Inflammatory macrophage (primary cell): Measurements from ENCODE around the gene TSHZ2.
"Not testable (repeated sequence)": the region's sequence is repeated elsewhere in the genome, so short reads cannot be mapped to it uniquely, and the experiment has no call there.

ENCODE experiments used
- DNase-seq, 2 donors: peaks; one replicate each; pipeline ENCODE4 v3.0.0-alpha.2; 2020 to 2022

The TSHZ2 gene

DNA sequence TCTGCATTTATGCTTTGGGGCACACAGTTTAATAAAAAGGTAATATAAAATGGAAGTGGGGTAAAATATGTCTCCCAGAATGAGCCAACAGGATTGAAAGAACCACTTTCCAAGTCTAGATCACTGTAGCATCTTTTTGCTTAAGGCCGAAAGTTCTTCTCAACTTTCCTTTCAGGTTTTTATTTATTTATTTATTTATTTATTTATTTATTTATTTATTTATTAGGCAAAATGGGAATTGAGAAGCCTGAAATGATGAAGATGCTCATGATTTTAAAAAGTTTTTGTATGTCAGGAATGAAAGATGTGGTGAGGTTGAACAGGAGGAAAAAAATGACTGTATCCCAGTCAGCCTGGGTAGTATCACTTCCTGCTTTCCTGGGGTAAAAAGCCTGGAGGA, 24.0 kb downstream of the TSHZ2 start:
- no peak for DNase-seq

DNA sequence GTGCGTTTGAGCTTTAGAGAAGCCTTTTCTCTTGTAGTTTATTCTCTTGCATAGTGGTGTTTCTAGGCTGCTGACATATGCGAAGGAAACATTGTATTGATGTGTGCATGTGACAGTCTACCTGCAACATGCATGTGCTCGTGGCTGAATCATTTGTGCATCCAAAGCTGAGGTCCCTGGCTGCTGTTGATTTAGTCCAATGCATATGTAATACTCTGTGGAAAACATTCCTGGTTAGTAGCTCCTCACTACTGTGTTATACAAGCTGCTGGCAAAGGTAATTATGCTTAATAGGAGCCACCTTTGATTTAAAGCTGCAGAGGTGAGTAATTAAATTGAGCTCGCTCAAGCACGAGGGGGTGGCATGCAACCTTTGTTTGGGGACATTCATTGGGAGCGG, 24.5 kb downstream of the TSHZ2 start:
- no peak for DNase-seq

DNA sequence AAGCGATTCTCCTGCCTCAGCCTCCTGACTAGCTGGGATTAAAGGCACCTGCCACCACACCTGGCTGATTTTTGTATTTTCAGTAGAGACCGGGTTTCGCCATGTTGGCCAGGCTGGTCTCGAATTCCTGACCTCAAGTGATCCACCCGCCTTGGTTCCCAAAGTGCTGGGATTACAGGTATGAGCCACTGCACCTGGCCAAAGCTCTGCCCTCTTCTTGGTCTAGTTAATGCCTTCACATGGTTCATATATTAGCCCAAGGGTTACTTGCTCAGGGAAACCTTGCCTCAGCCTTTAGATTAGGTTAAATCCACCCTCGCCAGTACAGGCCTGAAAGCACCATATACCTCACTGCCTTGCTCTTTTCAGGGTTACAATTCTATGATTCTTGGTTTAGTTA, 26.1 kb downstream of the TSHZ2 start:
- DNase-seq: no peak

DNA sequence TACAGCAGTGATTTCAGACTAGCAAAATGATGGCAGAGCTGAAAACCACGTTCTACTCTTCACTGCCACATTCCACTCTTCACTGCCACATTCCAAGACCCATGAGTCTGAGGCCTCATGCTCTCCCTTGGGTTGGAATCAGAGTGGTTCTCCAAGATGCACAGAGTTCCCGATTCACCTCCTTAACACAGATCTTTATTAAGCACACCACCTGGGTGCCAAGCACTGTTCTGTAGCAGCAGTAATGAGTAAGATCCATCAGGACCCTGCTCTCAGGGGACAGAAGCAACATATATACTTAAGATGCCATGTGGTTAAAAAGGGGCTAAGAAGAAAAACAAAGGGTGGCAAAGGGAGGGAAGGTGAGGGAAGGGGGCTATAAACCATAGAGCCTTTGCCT, 26.9 kb downstream of the TSHZ2 start:
- DNase-seq: no peak

DNA sequence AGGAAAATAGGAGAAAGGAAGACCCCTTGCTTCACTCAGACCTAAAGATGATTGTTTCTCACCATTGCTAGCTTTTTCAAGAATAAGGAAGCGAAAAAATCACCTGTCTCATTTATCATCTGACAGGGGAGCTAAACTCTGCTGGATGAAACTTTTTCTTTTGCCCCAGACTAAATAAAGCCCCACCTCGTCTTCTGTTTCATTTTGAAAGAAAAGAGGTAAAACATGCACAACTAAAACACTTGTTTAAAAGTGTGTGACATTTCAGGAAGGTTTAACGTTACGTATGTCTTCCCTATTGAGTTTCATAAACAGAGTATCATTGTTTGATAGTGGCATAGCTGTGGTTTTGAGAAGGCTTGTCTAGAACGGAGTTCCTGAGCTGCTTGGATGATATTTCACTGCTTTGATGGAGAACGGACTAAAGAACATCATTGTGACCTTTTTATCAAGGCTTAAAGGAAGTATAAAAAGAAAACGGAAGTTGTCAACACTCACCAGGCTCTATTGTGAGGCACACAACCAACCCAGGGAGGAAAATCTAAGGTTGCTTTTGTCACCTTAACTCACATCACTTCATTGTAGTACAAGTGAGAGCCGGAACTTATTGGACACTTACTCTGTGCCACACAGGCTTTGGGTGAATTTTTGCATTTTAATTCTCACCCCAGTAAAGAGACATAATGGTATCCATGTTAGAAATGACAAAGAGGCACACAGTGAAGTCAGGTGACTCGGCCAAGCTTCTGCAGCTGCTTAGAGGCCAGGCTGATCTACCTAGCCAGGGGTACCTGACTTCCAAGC, 29.5 kb downstream of the TSHZ2 start:
- no peak for DNase-seq

DNA sequence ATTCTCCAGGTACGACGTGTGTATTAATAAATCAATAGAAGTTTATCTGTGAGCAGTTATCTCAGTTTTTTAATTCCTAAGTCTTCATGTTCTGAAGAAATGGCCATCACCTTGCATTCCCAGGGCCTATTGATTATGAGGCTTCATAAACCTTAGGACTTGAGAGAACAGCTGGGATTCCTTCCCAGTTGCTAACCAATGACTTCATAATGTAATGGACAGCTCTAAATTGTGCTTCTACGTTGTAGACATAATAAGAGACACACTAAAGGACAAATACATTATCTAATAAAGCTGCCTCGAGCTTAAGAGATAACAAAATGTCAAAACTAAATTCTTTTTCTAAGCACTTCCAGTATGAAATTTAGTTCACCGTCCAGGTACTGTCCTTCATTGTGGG, 30.6 kb downstream of the TSHZ2 start:
- no peak for DNase-seq

DNA sequence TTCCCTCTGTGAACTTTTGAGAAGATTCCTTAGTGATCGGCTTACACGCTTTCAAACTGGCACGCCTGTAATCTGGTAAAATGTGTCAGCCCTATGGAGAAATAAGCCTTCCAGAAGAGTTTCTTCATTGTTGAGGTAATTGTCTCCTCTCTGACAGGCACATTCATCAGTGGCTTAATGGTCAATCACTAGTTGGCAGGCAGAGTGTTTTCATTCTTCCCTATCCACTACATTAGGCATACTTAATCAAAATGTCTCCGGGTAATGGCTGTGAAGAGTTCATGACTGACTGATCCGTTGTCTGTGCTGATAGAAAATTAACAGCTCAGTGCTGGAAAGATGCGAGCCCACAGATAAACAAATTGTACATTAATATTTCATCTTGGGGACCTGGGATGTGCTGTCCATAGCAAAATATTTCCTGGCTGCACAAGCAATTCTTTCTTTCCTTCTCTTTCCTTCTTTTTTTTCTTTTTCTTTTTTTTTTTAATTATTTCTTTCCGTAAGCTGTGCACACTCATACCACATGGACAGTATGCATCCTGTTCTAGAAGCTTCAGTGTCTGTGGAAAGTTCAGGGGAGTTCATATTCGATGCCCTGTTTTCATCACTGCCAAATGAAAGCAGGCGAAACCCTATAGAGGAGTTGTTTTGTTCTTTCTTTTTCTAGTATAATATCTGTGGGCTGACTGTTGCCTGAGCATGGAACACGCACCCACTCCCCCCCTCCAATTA, 31.4 kb downstream of the TSHZ2 start:
- DNase-seq: no peak

DNA sequence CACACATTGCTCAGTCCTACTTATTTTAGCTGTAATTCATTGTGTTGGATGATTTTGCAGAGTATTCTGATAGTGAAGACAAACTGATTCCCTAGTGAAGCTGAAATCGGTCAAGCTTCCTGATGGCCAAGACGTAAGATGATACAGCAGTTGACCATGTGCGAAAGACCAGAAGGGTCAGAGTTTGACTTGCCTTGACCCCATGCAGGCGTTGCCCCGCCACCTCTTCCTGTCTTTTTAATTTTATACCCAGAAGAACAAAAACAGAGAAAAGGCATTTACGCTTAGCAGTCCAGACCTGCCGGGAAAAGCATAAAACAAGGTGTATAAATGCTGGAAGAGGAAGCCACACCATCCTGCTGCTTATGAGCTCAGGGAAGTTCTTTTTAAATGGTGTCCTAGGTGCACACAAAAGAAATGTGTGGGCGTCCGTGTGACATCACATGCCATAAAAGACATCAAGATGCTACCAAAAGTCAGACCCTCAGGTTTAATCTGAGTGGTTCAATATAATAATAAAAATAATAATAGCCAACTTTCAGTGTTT, 32.2 kb downstream of the TSHZ2 start:
- DNase-seq: no peak

DNA sequence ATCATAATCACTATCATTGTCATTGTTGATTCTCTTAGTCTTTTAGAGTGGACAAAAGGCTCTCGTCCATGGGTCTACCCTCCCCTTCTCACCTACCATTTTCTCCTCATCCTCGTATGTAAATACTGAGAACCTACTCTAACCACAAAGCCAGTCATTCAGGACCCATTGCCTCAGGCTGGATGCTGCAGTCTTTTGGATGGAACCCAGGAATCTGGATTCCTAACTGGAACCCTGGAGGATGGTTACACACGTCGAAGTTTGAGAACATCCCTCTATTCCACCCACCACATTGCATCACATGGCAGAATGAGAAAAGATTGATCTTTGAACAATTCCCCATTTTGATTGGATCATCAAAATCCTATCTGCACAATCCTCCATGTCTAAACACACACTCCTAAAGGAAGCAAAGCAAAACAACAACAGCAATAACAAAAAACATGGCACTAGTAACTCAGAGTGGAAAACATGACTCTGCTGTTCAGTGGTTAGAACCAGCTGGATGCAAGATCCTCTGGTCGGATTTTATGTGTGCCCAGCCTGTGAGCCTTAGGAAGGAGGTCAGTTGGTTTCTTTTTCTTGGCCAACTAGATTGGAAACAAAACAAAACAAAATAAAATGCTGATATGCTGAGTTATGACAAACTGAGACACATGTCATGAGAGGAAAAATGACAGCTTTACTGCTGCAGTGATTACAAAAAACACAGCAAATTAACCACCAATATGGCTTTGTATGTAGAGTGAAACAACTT, 38.0 kb downstream of the TSHZ2 start:
- no peak for DNase-seq

DNA sequence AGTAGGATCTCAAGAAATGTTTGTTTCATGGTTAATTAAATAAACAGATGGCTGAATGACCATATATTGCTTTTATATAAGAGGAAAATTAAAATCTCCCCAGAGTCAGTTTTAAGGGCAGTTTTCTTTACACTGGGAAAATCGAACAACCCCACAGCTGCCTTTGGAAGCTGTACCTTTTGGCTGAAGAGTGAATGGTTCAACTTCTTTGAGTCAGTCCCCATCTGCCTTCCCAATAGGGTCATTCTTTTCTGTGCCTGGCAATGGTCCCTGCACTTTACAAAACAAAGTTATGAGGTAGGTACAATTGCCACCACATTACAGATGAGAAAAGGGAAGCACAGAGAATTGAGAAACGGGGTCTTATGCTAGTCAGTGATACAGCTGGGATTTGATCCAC, 39.5 kb downstream of the TSHZ2 start:
- no peak for DNase-seq

DNA sequence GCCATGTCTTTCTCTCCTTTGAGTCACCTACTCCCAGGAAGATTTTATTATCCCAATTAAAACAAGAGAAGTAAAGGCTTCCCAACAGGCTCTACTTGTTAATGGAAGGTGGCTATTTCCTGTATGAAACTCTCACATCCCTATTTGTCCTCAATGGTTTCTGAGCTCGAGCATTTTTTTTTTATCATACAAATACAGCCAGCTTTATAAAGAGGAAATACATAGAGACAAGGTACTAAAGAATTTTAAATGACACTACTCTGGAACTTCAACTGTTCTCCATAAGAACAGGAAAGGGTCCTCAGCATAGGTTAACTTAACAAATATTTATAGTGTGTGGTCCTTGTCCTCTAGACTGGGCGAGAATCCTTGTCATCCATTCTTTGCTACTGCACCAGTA, 41.0 kb downstream of the TSHZ2 start:
- no peak for DNase-seq

DNA sequence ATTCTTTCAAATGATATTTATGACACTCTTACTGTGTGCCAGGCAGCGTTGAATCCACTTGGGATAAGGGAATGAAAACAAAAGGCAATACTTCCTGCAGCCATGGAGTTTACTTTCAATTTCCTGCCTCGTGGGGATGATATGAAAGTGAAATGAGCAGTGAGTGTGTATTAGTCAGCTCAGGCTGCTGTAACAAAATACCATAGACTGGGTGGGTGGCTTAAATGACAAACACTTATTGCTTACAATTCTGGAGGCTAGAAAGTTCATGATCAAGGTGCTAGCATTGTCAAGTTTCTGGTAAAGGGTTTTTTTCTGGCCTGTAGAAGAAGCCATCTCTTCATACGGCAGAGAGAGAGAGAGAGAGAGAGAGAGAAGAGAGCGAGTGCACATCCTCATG, 41.7 kb downstream of the TSHZ2 start:
- DNase-seq: no peak

DNA sequence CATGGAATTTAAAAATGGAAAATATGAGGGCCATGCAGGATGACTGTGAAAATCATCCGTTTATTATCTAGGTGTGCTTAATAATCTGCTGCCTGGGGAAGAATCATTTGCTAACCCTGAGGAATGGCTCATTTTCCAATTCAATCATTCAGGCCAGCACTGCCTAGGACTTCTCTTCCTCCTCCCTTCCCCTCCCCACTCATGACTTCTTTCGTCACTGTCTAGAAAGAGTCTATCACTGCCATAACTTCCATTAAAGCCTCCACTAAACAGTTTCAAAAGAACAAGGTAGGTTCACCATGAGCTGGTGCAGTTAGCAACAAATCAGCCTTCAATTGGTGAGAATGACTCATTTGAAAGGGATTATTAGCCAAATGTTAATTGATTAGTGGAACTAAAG, 43.9 kb downstream of the TSHZ2 start:
- no peak for DNase-seq

DNA sequence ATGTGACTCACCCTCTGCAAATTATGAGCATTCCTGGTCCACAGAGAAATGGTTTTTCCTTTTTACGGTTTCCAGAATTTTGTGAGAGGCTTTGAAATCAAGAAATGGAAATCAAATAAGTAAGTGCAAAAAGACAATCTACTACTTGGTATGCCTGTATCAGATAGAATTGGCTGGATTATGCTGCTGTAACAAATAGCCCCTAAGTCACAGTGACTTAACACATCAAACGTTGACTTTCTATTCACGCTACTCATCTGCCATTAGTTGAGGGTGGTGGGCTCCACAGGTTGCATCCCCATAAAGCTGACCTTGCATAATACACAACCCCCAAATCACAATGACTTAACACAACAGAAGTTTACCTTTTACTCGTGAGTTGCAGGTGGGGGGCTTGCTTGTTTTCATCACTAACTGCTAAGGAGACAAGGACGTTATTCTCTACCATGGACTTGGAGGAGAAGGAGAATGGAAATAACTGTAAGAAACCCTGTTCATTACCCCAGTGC, 44.4 kb downstream of the TSHZ2 start:
- DNase-seq: no peak

DNA sequence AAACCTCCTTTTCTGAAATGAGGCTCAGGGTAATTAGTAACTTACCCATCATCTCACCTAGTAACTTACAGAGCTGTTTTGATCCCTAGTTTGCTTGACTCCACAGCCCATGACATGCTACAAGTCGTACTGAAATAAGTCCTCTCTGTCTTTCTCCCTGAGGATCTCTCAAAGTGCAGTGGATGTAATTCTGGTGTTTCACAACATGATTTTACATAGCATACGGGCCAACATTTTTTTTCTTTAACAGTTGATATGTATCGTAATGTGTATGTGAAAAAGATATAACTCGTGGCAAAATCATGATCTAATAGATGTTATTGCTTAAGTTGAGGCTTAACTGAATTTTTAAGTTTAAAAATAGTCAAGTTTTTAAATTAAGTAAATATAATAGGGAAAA, 45.0 kb downstream of the TSHZ2 start:
- DNase-seq: no peak

DNA sequence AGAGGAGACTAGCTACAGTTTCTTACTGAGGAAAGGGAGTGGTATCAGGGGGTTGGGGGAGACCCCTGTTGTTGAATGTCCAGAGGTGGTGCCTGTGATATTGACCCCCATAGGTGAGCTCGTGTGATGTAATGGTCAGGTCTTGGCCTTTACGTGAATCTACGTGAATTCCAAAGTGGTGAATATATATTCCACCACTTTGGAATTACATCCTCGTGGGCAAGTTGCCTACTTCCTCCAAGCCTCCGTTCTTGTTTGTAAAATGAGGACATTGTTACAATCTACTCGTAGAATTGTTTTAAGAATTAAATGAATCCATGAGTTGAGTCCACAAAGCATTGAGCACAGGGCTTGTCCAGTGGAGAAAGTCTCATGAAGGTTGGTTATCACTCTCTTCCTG, 47.3 kb downstream of the TSHZ2 start:
- no peak for DNase-seq

DNA sequence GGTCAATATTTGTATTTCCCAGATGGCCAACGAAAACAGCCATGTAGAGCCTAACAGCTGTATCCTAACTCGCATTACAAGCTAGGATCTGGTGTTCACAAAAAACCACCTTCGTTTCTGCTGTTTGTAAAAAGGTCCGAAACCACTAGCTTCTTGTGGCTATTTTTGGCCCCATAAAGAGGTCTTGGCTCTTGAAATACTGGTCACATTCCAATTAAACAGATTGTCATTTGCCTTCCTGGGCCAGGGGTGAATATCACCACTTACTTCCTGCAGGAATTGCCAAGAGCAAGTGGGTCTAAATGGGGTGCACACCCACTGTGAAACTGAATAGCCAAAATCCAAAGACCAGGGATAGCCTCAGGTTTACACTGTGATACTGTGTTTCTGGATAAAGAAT, 48.2 kb downstream of the TSHZ2 start:
- DNase-seq: no peak

DNA sequence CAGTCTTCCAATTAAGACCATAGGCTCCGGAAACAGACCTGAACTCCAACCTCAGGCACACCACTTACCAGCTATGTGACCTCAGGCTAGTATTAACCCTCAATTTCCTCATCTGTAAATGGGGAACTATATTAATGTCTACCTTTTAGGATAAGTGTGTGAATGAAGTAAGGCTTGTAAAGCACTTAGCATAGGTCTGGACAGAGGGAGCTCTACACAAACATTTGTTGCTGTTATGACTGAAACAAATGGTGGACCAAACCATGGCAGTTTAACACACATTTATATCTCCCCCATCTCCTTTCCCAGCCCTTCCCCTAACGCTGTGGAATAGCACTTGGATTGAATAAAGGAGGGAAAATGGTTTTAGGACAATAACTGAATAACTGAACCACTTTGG, 48.7 kb downstream of the TSHZ2 start:
- no peak for DNase-seq

DNA sequence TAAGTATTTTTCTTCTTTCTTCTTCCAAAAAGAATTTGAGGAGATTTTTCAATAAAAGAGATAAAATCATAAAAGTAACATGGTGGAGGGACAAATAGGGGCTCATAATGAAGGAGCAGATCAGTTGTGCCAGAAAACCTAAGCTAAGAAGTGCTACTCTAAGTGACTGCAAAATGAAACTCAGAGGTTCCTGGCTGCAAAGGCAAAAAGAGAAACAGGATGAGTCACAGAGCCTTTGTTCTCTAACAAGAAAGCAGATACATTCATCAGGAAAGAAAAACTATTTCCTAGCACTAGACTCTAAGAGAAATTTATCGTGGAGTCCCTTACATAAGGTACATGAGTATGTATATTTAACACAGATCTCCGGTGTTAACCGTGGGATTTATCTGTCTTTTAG, 49.8 kb downstream of the TSHZ2 start:
- no peak for DNase-seq

DNA sequence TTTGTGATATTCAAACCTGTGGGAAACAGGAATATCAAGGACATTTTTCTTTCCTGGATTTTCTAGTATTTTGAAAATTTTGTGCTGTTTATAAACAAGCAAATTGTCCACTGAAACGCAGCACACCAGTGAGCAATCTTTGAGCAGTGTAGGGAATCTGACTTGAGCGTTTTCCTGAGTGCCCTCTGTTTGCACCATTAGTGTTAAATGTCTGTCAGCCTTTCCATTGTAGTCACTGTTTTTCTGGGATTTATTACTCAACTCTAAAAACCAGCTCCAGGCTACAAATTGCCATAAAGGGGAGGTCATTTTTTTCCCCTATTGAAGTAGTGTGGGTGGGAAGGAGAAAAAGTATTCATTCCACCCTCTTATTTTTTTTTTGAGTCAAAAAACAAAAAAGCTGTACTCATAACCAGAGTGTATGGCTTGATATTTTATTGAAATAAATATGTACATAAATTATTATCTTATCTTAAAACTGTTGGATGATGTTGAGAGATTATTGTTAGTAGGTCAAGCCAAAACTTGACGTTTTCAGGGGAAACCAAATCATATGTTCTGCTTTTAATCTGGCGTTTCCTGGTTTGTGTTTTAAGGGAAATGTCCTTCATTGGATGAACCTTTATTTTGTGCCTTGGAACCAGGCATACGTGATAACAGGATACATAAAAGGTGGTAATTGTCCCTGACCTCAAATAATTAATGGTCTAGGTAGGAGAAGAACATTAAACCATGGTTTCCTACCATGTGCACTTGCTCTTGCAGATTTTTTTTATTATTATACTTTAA, 51.8 kb downstream of the TSHZ2 start:
- no peak for DNase-seq

DNA sequence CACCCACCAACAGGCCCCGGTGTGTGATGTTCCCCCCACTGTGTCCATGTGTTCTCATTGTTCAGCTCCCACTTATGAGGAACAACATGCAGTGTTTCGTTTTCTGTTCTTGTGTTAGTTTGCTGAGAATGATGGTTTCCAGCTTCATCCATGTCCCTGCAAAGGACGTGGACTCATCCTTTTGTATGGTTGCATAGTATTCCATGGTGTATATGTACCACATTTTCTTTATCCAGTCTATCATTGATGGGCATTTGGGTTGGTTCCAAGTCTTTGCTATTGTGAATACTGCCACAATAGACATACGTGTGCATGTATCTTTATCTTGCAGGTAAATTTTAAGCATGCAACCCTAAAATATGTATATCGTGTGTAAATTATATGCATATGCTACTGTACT, 52.5 kb downstream of the TSHZ2 start:
- DNase-seq: not testable (repeated sequence)

DNA sequence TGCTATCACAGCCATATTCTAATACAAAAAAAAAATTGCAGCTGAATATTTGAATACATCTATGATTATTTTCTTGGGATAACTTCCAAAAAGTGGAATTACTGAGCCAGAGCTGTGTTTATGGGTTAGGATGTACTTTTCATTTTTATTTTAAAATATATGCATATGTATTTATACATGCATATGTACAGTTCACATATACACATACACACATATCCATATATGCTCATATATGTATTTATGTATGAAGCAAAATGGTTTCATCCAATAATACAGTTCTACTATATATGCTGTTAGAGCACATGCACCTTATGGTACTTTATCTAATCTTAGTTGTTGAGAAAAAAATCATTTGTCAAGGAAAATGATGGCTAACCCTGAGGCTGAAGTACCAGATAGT, 54.9 kb downstream of the TSHZ2 start:
- no peak for DNase-seq
